ENCODE measurements around the gene LYRM1. TPM values are rescaled to one million over a fixed set of nuclear protein-coding genes. Genes with fewer than 3 reads are reported as not detected.
A peak's percentile ranks its signal among the peaks of the same experiment; 100 is the strongest.

The LYRM1 gene
- polyA plus RNA-seq, 4 donors: 48.2 to 54.8 (median 50.4) TPM

DNA sequence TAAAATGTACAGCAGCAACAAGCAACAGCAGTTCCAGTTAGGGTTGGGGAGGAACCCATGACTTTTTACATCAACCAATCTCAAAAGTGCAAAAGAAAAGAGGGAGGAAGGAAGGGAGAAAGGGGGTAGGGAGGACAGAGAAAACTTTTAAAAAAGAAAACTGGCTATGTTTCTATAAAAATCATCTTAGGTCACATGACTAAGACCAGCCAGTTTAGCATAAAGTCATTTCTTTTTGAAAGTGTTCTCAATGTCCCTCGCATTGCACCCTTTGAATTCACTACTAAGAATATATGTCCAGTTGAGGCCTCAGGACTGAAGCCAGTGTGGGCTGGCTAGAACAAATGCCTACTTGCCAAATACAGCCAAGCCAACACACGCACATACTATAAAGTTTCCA lies 29.3 kb upstream of the LYRM1 start:
- no peak for DNase-seq (ENCODE audit: low read depth in 4 of 4, low spot score in 3 of 4)

- no peak for DNase-seq (ENCODE audit: low read depth in 4 of 4, low spot score in 3 of 4)
These were observed 28.4 kb upstream of the LYRM1 start for GRCh38 chr16:20871941-20872815.

GRCh38 chr16:20873331-20873730 lies 27.2 kb upstream of the LYRM1 start:
- no peak for DNase-seq (ENCODE audit: low read depth in 4 of 4, low spot score in 3 of 4)

- no peak for DNase-seq (ENCODE audit: low read depth in 4 of 4, low spot score in 3 of 4)
These were observed 26.4 kb upstream of the LYRM1 start for GRCh38 chr16:20874088-20874581.

DNA sequence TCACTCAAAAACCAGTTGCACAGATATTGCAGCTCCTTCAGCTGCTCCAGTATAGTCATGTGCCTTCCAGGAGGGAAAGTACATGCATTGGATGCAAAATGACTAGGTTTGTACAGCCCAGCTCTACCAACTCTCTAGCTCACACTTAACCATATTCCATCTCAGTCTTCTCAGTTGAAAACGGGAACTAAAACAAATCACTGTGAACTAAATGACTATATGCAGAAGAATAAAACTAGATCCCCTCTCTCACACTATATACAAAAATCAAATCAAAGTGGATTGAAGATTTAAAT lies 25.3 kb upstream of the LYRM1 start:
- DNase-seq (ENCODE audit: low read depth in 4 of 4, low spot score in 3 of 4): no peak

- DNase-seq (ENCODE audit: low read depth in 4 of 4, low spot score in 3 of 4): peak in 1 of 4 donors; percentile 46
These were observed 21.9 kb upstream of the LYRM1 start for GRCh38 chr16:20878682-20879147.

GRCh38 chr16:20879175-20880040 lies 21.2 kb upstream of the LYRM1 start:
- DNase-seq (ENCODE audit: low read depth in 4 of 4, low spot score in 3 of 4): no peak

DNA sequence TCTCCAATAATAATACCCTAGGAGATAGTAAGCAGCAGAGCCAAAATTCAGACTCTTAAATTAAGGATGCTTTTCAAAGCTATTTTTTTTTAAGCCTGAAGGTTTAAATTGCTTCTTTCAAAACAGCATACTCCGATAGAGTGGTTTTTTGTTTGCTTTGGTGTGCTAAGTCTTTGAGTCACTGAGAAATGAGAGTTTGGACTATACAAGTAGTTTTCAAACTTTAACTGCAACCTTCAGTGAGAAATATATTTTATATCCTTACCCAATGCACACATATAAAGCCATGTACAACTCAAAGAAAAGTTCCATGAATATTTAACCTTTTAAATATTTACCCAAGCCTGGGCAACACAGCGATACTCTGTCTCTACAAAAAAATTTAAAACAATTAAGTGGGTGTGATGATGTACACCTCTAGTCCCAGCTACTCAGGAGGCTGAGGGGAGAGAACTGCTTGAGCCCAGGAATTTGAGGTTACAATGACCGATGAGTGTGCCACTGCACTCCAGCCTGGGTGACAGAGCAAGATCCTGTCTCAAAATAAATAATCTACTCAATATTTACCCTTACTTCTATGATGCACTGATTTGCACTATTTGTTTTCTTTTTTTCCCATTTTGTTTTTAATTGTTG lies 19.6 kb upstream of the LYRM1 start:
- no peak for DNase-seq (ENCODE audit: low read depth in 4 of 4, low spot score in 3 of 4)

- DNase-seq (ENCODE audit: low read depth in 4 of 4, low spot score in 3 of 4): no peak
These were observed 19.1 kb upstream of the LYRM1 start for GRCh38 chr16:20881503-20881878.

DNA sequence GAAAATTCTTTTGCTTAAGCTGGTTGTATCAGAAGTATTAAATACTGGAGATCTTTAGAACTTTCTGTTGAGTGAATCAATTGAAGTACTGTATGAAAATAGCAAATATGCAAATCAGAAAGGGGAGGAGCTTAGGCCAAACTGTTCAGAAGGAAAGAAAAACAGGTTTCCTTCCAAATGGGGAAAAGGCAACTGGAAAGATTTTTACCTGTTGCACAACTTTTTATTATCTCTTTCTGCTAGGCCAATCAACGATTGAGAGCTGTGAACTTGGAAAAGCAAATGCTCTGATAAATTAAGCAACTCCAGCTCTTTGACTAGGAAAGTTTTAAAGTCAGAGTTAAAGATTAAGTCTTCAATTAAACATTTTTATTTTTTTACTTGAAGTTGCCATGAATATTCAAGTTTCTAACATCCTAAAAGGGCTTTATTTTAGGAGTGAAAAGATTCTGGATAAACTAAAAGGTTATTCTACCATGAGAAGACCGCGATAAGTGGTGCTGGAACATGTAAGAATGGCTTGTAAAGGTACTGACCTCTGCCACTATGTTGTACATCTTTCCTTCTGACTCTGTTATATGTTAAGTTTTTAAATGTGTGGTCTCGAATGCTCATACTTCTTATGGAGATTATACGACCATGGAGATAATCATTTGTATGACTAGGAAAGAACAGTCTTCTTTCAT lies 16.9 kb upstream of the LYRM1 start:
- no peak for DNase-seq (ENCODE audit: low read depth in 4 of 4, low spot score in 3 of 4)

DNA sequence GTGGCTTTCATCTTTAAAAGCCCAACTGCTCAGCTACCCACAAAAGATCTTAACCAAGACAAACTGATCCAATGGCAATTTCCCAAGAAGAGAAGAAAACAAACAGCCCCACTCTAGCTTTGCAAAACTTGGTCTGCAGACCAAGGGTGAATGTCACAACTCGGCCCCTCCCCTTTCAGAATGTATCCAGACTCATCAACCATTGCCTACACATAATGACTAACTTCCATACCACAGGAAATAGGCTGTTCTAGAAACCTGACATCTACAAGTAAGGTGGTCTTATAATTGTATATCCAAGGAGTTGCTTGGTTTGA lies 16.4 kb upstream of the LYRM1 start:
- DNase-seq (ENCODE audit: low read depth in 4 of 4, low spot score in 3 of 4): no peak

- DNase-seq (ENCODE audit: low read depth in 4 of 4, low spot score in 3 of 4): no peak
These were observed 14.3 kb upstream of the LYRM1 start for GRCh38 chr16:20886320-20886719.

- DNase-seq (ENCODE audit: low read depth in 4 of 4, low spot score in 3 of 4): no peak
These were observed 13.4 kb upstream of the LYRM1 start for GRCh38 chr16:20887207-20887606.

- no peak for DNase-seq (ENCODE audit: low read depth in 4 of 4, low spot score in 3 of 4)
These were observed 10.8 kb upstream of the LYRM1 start for GRCh38 chr16:20889625-20890275.

- no peak for DNase-seq (ENCODE audit: low read depth in 4 of 4, low spot score in 3 of 4)
These were observed 6.2 kb upstream of the LYRM1 start for GRCh38 chr16:20894388-20894787.

- DNase-seq (ENCODE audit: low read depth in 4 of 4, low spot score in 3 of 4): no peak
These were observed 3.2 kb upstream of the LYRM1 start for GRCh38 chr16:20897253-20897897.

- DNase-seq (ENCODE audit: low read depth in 4 of 4, low spot score in 3 of 4): no peak
These were observed 2.6 kb upstream of the LYRM1 start for GRCh38 chr16:20897922-20898321.

- DNase-seq (ENCODE audit: low read depth in 4 of 4, low spot score in 3 of 4): no peak
These were observed 1.5 kb upstream of the LYRM1 start for GRCh38 chr16:20899071-20899470.

DNA sequence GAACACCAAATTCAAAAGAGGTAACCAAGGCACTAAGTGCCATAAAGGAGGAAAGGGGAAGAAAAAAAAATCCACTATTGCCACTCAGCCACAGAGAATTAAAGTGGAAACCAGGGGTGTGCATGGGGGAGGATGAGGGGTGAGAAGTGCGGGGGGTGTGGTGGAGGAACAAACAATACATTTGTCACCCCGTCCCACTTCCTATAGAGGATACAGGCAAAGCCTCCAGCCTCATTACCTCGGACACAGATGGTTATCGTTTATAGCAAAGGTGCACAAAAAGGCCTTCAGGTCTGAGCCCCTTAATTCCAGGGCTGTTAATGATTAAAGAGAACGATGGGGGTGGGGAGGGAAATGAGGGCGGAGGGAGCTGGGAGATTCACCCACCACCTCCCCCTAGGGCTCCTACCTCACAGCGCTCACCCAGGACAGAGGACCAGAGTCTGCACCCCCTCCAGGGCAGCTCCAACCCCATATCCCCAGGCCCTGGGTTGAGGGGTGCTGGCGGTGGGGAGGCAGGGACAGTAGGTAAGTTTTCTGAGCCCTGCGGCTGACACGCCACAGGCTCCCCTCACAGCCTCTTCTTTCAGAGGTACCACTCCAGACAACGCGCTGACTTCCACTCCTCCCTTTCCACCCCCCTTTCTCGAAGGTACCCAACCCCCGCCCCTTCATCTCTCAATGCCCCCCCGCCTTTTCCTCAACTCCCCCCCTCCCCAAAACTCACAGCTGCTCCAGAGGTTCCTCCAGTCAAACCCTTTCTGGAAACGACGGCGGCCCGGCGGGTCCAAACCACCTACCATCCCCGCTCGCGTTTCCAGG lies 883 bp upstream of the LYRM1 start:
- DNase-seq (ENCODE audit: low read depth in 4 of 4, low spot score in 3 of 4): peak in 2 of 4 donors; percentile 54 to 56

Measured in right renal pelvis (tissue), 4 donors.